Osteoblast (primary cell): ENCODE data around the gene CXCR6. TPM values are rescaled to one million over a fixed set of nuclear protein-coding genes. Genes with fewer than 3 reads are reported as not detected.

Source experiments
- DNase-seq: peaks from one replicate; pipeline ENCODE4 v3.0.0; 2011; ENCODE audit warnings: low spot score, mixed read lengths; ENCODE audit not compliant: insufficient read length; ENCODE audit errors: missing footprints
- H2AFZ ChIP-seq: 2 replicates; pipeline ENCODE4 v1.6.0; 2011; ENCODE audit warnings: mild to moderate bottlenecking, low read length
- H3K27ac ChIP-seq: 2 replicates; pipeline ENCODE4 v1.5.1; 2011; ENCODE audit warnings: mild to moderate bottlenecking, low read depth, low read length, moderate library complexity
- H3K27me3 ChIP-seq: 2 replicates; pipeline ENCODE4 v1.6.0; 2012; ENCODE audit warnings: mild to moderate bottlenecking, control low read depth, inconsistent platforms, low read length, moderate library complexity; ENCODE audit not compliant: insufficient read depth
- H3K36me3 ChIP-seq: 2 replicates; pipeline ENCODE4 v1.5.1; 2011; ENCODE audit warnings: mild to moderate bottlenecking, low read length, control low read depth, moderate library complexity; ENCODE audit not compliant: insufficient read depth
- H3K4me1 ChIP-seq: 2 replicates; pipeline ENCODE4 v1.5.1; 2011; ENCODE audit warnings: mild to moderate bottlenecking, low read length, control low read depth, moderate library complexity; ENCODE audit not compliant: insufficient read depth
- H3K4me2 ChIP-seq: 2 replicates; pipeline ENCODE4 v1.6.0; 2011; ENCODE audit warnings: mild to moderate bottlenecking, low read length; ENCODE audit not compliant: insufficient read depth
- H3K4me3 ChIP-seq: fragments of 200-600 bp; sonication (generic); 3 replicates; pipeline ENCODE4 v1.5.1; 2012; ENCODE audit warnings: mild to moderate bottlenecking, low read length, inconsistent platforms; ENCODE audit not compliant: insufficient read depth
- H3K79me2 ChIP-seq: 2 replicates; pipeline ENCODE4 v1.6.0; 2012; ENCODE audit warnings: mild to moderate bottlenecking, low read length, control low read depth, inconsistent platforms; ENCODE audit not compliant: insufficient read depth
- H3K9me3 ChIP-seq: 2 replicates; pipeline ENCODE4 v1.5.1; 2011; ENCODE audit warnings: low read depth, low read length, control low read depth
- H4K20me1 ChIP-seq: 2 replicates; pipeline ENCODE4 v1.6.0; 2012; ENCODE audit warnings: mild to moderate bottlenecking, low read length, control low read depth; ENCODE audit not compliant: insufficient read depth
- CTCF ChIP-seq: IDR thresholded peaks from 2 replicates; pipeline ENCODE4 v1.5.1; 2011; ENCODE audit warnings: mild to moderate bottlenecking, low read depth, low read length, moderate library complexity; ENCODE audit errors: extremely low read depth
- total RNA-seq: library from RNA; depleted of rRNA; stranded (reverse); fragments of >200 nt; gene quantifications from 2 replicates; pipeline ENCODE4 v1.2.3, GENCODE V29; 2012

Gene CXCR6
- total RNA-seq, 1 donor = not detected

- Histone ChIP-seq H2AFZ (peak overlapping the region; percentile 11), H3K27ac (peak overlapping the region; percentile 90), H3K27me3 (no peaks in the 10 kb centered on the region), H3K4me1 (peaks cover 71% of the 10 kb centered on the region), H3K36me3 (peaks cover 6% of the 10 kb centered on the region), H3K9me3 (no peaks in the 10 kb centered on the region), H3K4me2 (peak overlapping the region; percentile 27), H3K79me2 (peaks cover 52% of the 10 kb centered on the region), H4K20me1 (peaks cover 6% of the 10 kb centered on the region), H3K4me3 (no peak overlapping the region)
- DNase-seq = no peak
- TF ChIP-seq CTCF = no peak
Measured at GRCh38 chr3:45988362-45988761, 45.1 kb downstream of the CXCR6 start.

GRCh38 chr3:45988804-45989203, 45.5 kb downstream of the CXCR6 start:
- H3K36me3 ChIP-seq = peaks cover 1% of the 10 kb centered on the region
- peak; percentile 97 for DNase-seq
- no peak overlapping the region for H3K4me3 ChIP-seq
- TF ChIP-seq CTCF = no peak
- H3K4me1 ChIP-seq = peaks cover 73% of the 10 kb centered on the region
- H3K27me3 ChIP-seq = no peaks in the 10 kb centered on the region
- peak overlapping the region; percentile 90 for H3K27ac ChIP-seq
- H3K9me3 ChIP-seq = no peaks in the 10 kb centered on the region
- peaks cover 6% of the 10 kb centered on the region for H4K20me1 ChIP-seq
- peak overlapping the region; percentile 52 for H2AFZ ChIP-seq
- H3K79me2 ChIP-seq = peaks cover 54% of the 10 kb centered on the region
- peak overlapping the region; percentile 28 for H3K4me2 ChIP-seq

GRCh38 chr3:45990181-45990580, 46.9 kb downstream of the CXCR6 start:
- TF ChIP-seq CTCF = no peak
- Histone ChIP-seq H3K27me3 (no peaks in the 10 kb centered on the region), H3K4me3 (no peak overlapping the region), H3K9me3 (no peaks in the 10 kb centered on the region), H3K4me1 (peaks cover 69% of the 10 kb centered on the region), H2AFZ (no peak overlapping the region), H3K79me2 (peaks cover 55% of the 10 kb centered on the region), H3K27ac (no peak overlapping the region), H3K36me3 (no peaks in the 10 kb centered on the region), H3K4me2 (no peak overlapping the region), H4K20me1 (peaks cover 6% of the 10 kb centered on the region)
- no peak for DNase-seq

GRCh38 chr3:45991341-45991740, 48.1 kb downstream of the CXCR6 start:
- no peak for DNase-seq
- Histone ChIP-seq H3K4me2 (no peak overlapping the region), H3K36me3 (no peaks in the 10 kb centered on the region), H2AFZ (no peak overlapping the region), H3K79me2 (peaks cover 59% of the 10 kb centered on the region), H3K4me3 (no peak overlapping the region), H3K9me3 (no peaks in the 10 kb centered on the region), H3K27me3 (no peaks in the 10 kb centered on the region), H4K20me1 (no peaks in the 10 kb centered on the region), H3K4me1 (peaks cover 63% of the 10 kb centered on the region), H3K27ac (no peak overlapping the region)
- no peak for TF ChIP-seq CTCF
